Effector memory CD4-positive, alpha-beta T cell (primary cell): ENCODE data around the gene GHR.
"Not testable (repeated sequence)": the region's sequence is repeated elsewhere in the genome, so short reads cannot be mapped to it uniquely, and the experiment has no call there.

Experiments used
- DNase-seq, 3 donors: peaks; one replicate each; pipeline ENCODE4 v3.0.0-alpha.2; 2020
- H3K27ac ChIP-seq: 2 replicates; pipeline ENCODE4 v1.7.0; 2013; ENCODE audit warnings: mild to moderate bottlenecking, low read length, moderate library complexity; ENCODE audit not compliant: insufficient read depth, poor library complexity, severe bottlenecking
- H3K27me3 ChIP-seq: replicated peaks from 2 replicates; pipeline ENCODE4 v1.7.0; 2013; ENCODE audit warnings: mild to moderate bottlenecking, low read length; ENCODE audit not compliant: insufficient read depth, control insufficient read depth, poor library complexity, severe bottlenecking
- H3K36me3 ChIP-seq: 2 replicates; pipeline ENCODE4 v1.7.0; 2013; ENCODE audit warnings: mild to moderate bottlenecking, low read length, moderate library complexity; ENCODE audit not compliant: control insufficient read depth, insufficient read depth
- H3K4me1 ChIP-seq: 2 replicates; pipeline ENCODE4 v1.7.0; 2013; ENCODE audit warnings: low read length, mild to moderate bottlenecking; ENCODE audit not compliant: control insufficient read depth, insufficient read depth, poor library complexity, severe bottlenecking
- H3K4me3 ChIP-seq: 2 replicates; pipeline ENCODE4 v1.7.0; 2013; ENCODE audit warnings: low read length, low read depth, mild to moderate bottlenecking; ENCODE audit not compliant: insufficient read depth, poor library complexity, severe bottlenecking
- H3K9me3 ChIP-seq: 2 replicates; pipeline ENCODE4 v1.7.0; 2013; ENCODE audit warnings: mild to moderate bottlenecking, low read length, moderate library complexity; ENCODE audit not compliant: control insufficient read depth

Gene GHR

GRCh38 chr5:42689391-42689790 lies 266.2 kb downstream of the GHR start:
- Histone ChIP-seq H3K27me3 (no peaks in the 10 kb centered on the region), H3K27ac (no peak overlapping the region), H3K36me3 (no peaks in the 10 kb centered on the region), H3K4me1 (no peaks in the 10 kb centered on the region), H3K9me3 (no peaks in the 10 kb centered on the region), H3K4me3 (no peak overlapping the region)
- DNase-seq: no peak

GRCh38 chr5:42691413-42691937 lies 268.2 kb downstream of the GHR start:
- DNase-seq: no peak
- Histone ChIP-seq H3K27ac (no peak overlapping the region), H3K4me1 (no peaks in the 10 kb centered on the region), H3K27me3 (no peaks in the 10 kb centered on the region), H3K9me3 (no peaks in the 10 kb centered on the region), H3K4me3 (no peak overlapping the region), H3K36me3 (no peaks in the 10 kb centered on the region)

GRCh38 chr5:42701351-42702059 lies 278.3 kb downstream of the GHR start:
- Histone ChIP-seq H3K4me1 (no peaks in the 10 kb centered on the region), H3K9me3 (no peaks in the 10 kb centered on the region), H3K4me3 (no peak overlapping the region)

GRCh38 chr5:42703238-42703637 lies 280.0 kb downstream of the GHR start:
- no peaks in the 10 kb centered on the region for H3K4me1 ChIP-seq
- no peak overlapping the region for H3K27ac ChIP-seq
- H3K36me3 ChIP-seq: no peaks in the 10 kb centered on the region
- no peaks in the 10 kb centered on the region for H3K27me3 ChIP-seq
- H3K9me3 ChIP-seq: no peaks in the 10 kb centered on the region
- no peak overlapping the region for H3K4me3 ChIP-seq
- no peak for DNase-seq

More at GRCh38 chr5:42701351-42702059, 278.3 kb downstream of the GHR start:
- no peaks in the 10 kb centered on the region for H3K36me3 ChIP-seq
- H3K27ac ChIP-seq: no peak overlapping the region
- H3K27me3 ChIP-seq: no peaks in the 10 kb centered on the region
- DNase-seq: no peak

GRCh38 chr5:42715785-42716184 lies 292.5 kb downstream of the GHR start:
- H3K27ac ChIP-seq: no peak overlapping the region
- no peaks in the 10 kb centered on the region for H3K9me3 ChIP-seq
- H3K4me3 ChIP-seq: no peak overlapping the region
- DNase-seq: no peak
- H3K4me1 ChIP-seq: peaks cover 7% of the 10 kb centered on the region
- no peaks in the 10 kb centered on the region for H3K27me3 ChIP-seq
- no peaks in the 10 kb centered on the region for H3K36me3 ChIP-seq

- H3K27ac ChIP-seq: no peak overlapping the region
- H3K4me3 ChIP-seq: no peak overlapping the region
- peaks cover 7% of the 10 kb centered on the region for H3K4me1 ChIP-seq
- no peak for DNase-seq
- H3K36me3 ChIP-seq: no peaks in the 10 kb centered on the region
- H3K27me3 ChIP-seq: no peaks in the 10 kb centered on the region
- no peaks in the 10 kb centered on the region for H3K9me3 ChIP-seq
These were observed 295.4 kb downstream of the GHR start for GRCh38 chr5:42718591-42718990.

- no peak overlapping the region for H3K4me3 ChIP-seq
These were observed 295.8 kb downstream of the GHR start for GRCh38 chr5:42719034-42719433.

GRCh38 chr5:42720251-42720650 lies 297.0 kb downstream of the GHR start:
- Histone ChIP-seq H3K4me1 (peaks cover 7% of the 10 kb centered on the region), H3K27ac (no peak overlapping the region), H3K9me3 (no peaks in the 10 kb centered on the region), H3K36me3 (no peaks in the 10 kb centered on the region), H3K4me3 (no peak overlapping the region), H3K27me3 (no peaks in the 10 kb centered on the region)
- DNase-seq: no peak

More at GRCh38 chr5:42719034-42719433, 295.8 kb downstream of the GHR start:
- Histone ChIP-seq H3K27ac (no peak overlapping the region), H3K9me3 (no peaks in the 10 kb centered on the region), H3K36me3 (no peaks in the 10 kb centered on the region), H3K4me1 (peaks cover 7% of the 10 kb centered on the region), H3K27me3 (no peaks in the 10 kb centered on the region)
- DNase-seq: no peak

- Histone ChIP-seq H3K4me3 (no peak overlapping the region), H3K9me3 (no peaks in the 10 kb centered on the region), H3K4me1 (peaks cover 7% of the 10 kb centered on the region), H3K27ac (no peak overlapping the region), H3K36me3 (no peaks in the 10 kb centered on the region), H3K27me3 (no peaks in the 10 kb centered on the region)
- DNase-seq: no peak
These were observed 298.2 kb downstream of the GHR start for GRCh38 chr5:42721484-42721883.

GRCh38 chr5:42734531-42735058 lies 311.4 kb downstream of the GHR start:
- not testable (repeated sequence) for H3K27ac ChIP-seq, DNase-seq, H3K36me3 ChIP-seq, H3K4me1 ChIP-seq, H3K4me3 ChIP-seq, H3K9me3 ChIP-seq, H3K27me3 ChIP-seq
